B cell (primary cell): Measurements from ENCODE around the gene FABP6. TPM values are rescaled to one million over a fixed set of nuclear protein-coding genes. Genes with fewer than 3 reads are reported as not detected.
"Not testable (repeated sequence)": the region's sequence is repeated elsewhere in the genome, so short reads cannot be mapped to it uniquely, and the experiment has no call there.

ENCODE experiments used
- ATAC-seq: fragments of 200-7000 bp; cut with Tn5 transposase; one replicate; pipeline ENCODE4 v1.10.0; 2021; ENCODE audit warnings: low read depth, mild to moderate bottlenecking, moderate number of reproducible peaks, moderate library complexity
- CTCF ChIA-PET: fragments of 350-600 bp; sonication (Branson Sonifier 250); formaldehyde crosslinking; loops from one replicate; lab custom pipeline; 2021; ENCODE audit warnings: antibody characterized with exemption, inconsistent platforms; lab: Charles Lee
- POLR2A ChIA-PET: fragments of 350-600 bp; sonication (Branson Sonifier 250); formaldehyde crosslinking; loops from one replicate; lab custom pipeline; 2021; ENCODE audit warnings: antibody characterized with exemption; lab: Charles Lee
- DNase-seq: peaks from one replicate; pipeline ENCODE4 v3.0.0; 2013
- H2AFZ ChIP-seq: 2 replicates; pipeline ENCODE4 v1.6.1; 2012; ENCODE audit warnings: mild to moderate bottlenecking, low read depth, low read length; ENCODE audit not compliant: insufficient read depth, poor library complexity, severe bottlenecking
- H3K27ac ChIP-seq, 2 donors: 1 replicate in 1 of 2; 2 replicates in 1 of 2; pipeline ENCODE4 v1.5.1; 2012 to 2013; ENCODE audit warnings: low read length in 2 of 2, mild to moderate bottlenecking in 2 of 2, moderate library complexity in 1 of 2
- H3K27me3 ChIP-seq, 4 experiments: fragments of 200-600 bp in 1 of 4; sonication (generic) in 1 of 4; replicated peaks in 1 of 4; 1 replicate in 2 of 4; 2 replicates in 2 of 4; pipeline versions ENCODE4 v1.6.1 to v1.7.0; 2013 to 2016; ENCODE audit warnings: low read length in 3 of 4, mild to moderate bottlenecking in 2 of 4, mixed read lengths in 1 of 4, moderate library complexity in 1 of 4; ENCODE audit not compliant: insufficient read depth in 4 of 4, control insufficient read depth in 3 of 4; ENCODE audit errors: control extremely low read depth in 1 of 4
- H3K36me3 ChIP-seq, 2 experiments: replicated peaks in 1 of 2; 1 replicate in 1 of 2; 2 replicates in 1 of 2; pipeline versions ENCODE4 v1.6.1 to v1.7.1; 2013; ENCODE audit warnings: low read length in 1 of 2; ENCODE audit not compliant: insufficient read depth in 2 of 2, control insufficient read depth in 1 of 2; ENCODE audit errors: control extremely low read depth in 1 of 2, extremely low read depth in 1 of 2
- H3K4me1 ChIP-seq, 2 donors: fragments of 200-600 bp in 1 of 2; sonication (generic) in 1 of 2; 1 replicate in 1 of 2; 2 replicates in 1 of 2; pipeline versions ENCODE4 v1.5.1 to v1.6.1; 2013 to 2017; ENCODE audit warnings: low read length in 2 of 2; ENCODE audit not compliant: control insufficient read depth in 2 of 2, insufficient read depth in 2 of 2
- H3K4me2 ChIP-seq: replicated peaks from 2 replicates; pipeline ENCODE3; 2012; ENCODE audit warnings: mild to moderate bottlenecking, low read depth, low read length; ENCODE audit not compliant: poor library complexity, severe bottlenecking
- H3K4me3 ChIP-seq, 5 experiments: fragments of 200-600 bp in 1 of 5; sonication (generic) in 1 of 5; 1 replicate in 3 of 5; 2 replicates in 2 of 5; pipeline versions ENCODE4 v1.5.1 to v1.7.0; 2011 to 2016; ENCODE audit warnings: low read length in 4 of 5, mild to moderate bottlenecking in 4 of 5, low read depth in 2 of 5, control low read depth in 1 of 5, moderate library complexity in 1 of 5; ENCODE audit not compliant: insufficient read depth in 1 of 5; ENCODE audit errors: control extremely low read depth in 1 of 5, extremely low read depth in 1 of 5
- H3K79me2 ChIP-seq: fragments of 200-600 bp; sonication (generic); one replicate; pipeline ENCODE4 v1.6.0; 2016; ENCODE audit warnings: low read length; ENCODE audit not compliant: control insufficient read depth, insufficient read depth
- H3K9ac ChIP-seq: fragments of 200-600 bp; sonication (generic); 2 replicates; pipeline ENCODE4 v1.6.1; 2017; ENCODE audit warnings: mild to moderate bottlenecking, low read length, moderate library complexity
- H3K9me3 ChIP-seq, 3 donors: one replicate each; pipeline versions ENCODE4 v1.6.1 to v1.7.1; 2013; ENCODE audit warnings: low read length in 2 of 3; ENCODE audit not compliant: control insufficient read depth in 2 of 3, insufficient read depth in 1 of 3; ENCODE audit errors: control extremely low read depth in 1 of 3
- H4K20me1 ChIP-seq: 2 replicates; pipeline ENCODE4 v1.6.0; 2012; ENCODE audit warnings: mild to moderate bottlenecking, low read length; ENCODE audit not compliant: insufficient read depth, control insufficient read depth, poor library complexity, severe bottlenecking
- H3K27ac Mint-ChIP-seq: one replicate; pipeline ENCODE4 v1.8.0; 2021; ENCODE audit warnings: mixed read lengths
- H3K27me3 Mint-ChIP-seq: one replicate; pipeline ENCODE4 v1.8.0; 2021; ENCODE audit warnings: mixed read lengths
- H3K4me1 Mint-ChIP-seq: one replicate; pipeline ENCODE4 v1.8.0; 2021; ENCODE audit warnings: mixed read lengths
- H3K4me3 Mint-ChIP-seq: one replicate; pipeline ENCODE4 v1.8.0; 2021; ENCODE audit warnings: mixed read lengths
- H3K9me3 Mint-ChIP-seq: one replicate; pipeline ENCODE4 v1.8.0; 2022; ENCODE audit warnings: mixed read lengths; ENCODE audit not compliant: insufficient read depth
- CTCF ChIP-seq: fragments of 200-600 bp; IDR thresholded peaks from one replicate; pipeline ENCODE4 v1.8.0; 2022; ENCODE audit warnings: antibody characterized with exemption, mild to moderate bottlenecking
- EZH2 ChIP-seq: IDR thresholded peaks from 2 replicates; pipeline ENCODE4 v1.6.1; 2012; ENCODE audit warnings: borderline replicate concordance, low read depth, mild to moderate bottlenecking, moderate library complexity, low read length; ENCODE audit not compliant: insufficient read depth, poor library complexity, severe bottlenecking
- WGBS: methylation state at CpG from one replicate; pipeline ENCODE4 v1.1.5; 2013; ENCODE audit warnings: missing lambda C conversion rate; ENCODE audit not compliant: insufficient coverage; 5-methylcytosine and 5-hydroxymethylcytosine counted together
- intact Hi-C: fragments of 100-400 bp; cut with micrococcal nuclease; formaldehyde crosslinking; loops from one replicate; pipeline ENCODE4 v1.10.0; 2022
- polyA plus RNA-seq: library from polyadenylated mRNA; depleted of rRNA; stranded (reverse); fragments of >200 nt; gene quantifications from 2 replicates; pipeline ENCODE4 v1.2.3, GENCODE V29; 2012
- total RNA-seq, 2 donors: library from RNA; stranded (reverse); fragments of 120-200 nt in 1 of 2; gene quantifications; 1 replicate in 1 of 2; 2 replicates in 1 of 2; pipeline versions ENCODE4 v1.2.3 to v1.2.4, GENCODE V29; 2013 to 2022

Gene FABP6
- total and polyA plus RNA-seq, 2 donors (not counting 1 experiment from before 2014, with no cell fraction given), result not detected

GRCh38 chr5:160245506-160246086 lies 16.3 kb downstream of the FABP6 start:
- H3K9ac ChIP-seq, result no peak overlapping the region
- POLR2A ChIA-PET, result no interaction called here
- no peaks in the 10 kb centered on the region for H3K27me3 ChIP-seq
- ATAC-seq (no peak), DNase-seq (no peak)
- no peak overlapping the region for H3K4me3 ChIP-seq
- Mint-ChIP-seq H3K9me3 (no peaks in the 10 kb centered on the region), H3K4me3 (no peak overlapping the region), H3K27ac (no peak overlapping the region), H3K27me3 (peaks cover 5% of the 10 kb centered on the region), H3K4me1 (no peaks in the 10 kb centered on the region)
- H3K9me3 ChIP-seq, result no peaks in the 10 kb centered on the region
- no peaks in the 10 kb centered on the region for H3K36me3 ChIP-seq
- no peak overlapping the region for H3K4me2 ChIP-seq
- TF ChIP-seq EZH2 (no peak), CTCF (no peak)
- H3K27ac ChIP-seq, result no peak overlapping the region
- no peak overlapping the region for H2AFZ ChIP-seq
- 96% methylated on average over 9 of the region's 9 CpGs for WGBS
- H3K79me2 ChIP-seq, result no peaks in the 10 kb centered on the region
- H4K20me1 ChIP-seq, result no peaks in the 10 kb centered on the region
- CTCF ChIA-PET, result no interaction called here
- intact Hi-C loops, result no loop called here
- H3K4me1 ChIP-seq, result no peaks in the 10 kb centered on the region

- CTCF ChIA-PET, H4K20me1 ChIP-seq, H3K9me3 Mint-ChIP-seq, H3K79me2 ChIP-seq, H3K4me1 ChIP-seq, H3K27me3 ChIP-seq, H3K27me3 Mint-ChIP-seq, H2AFZ ChIP-seq, H3K9me3 ChIP-seq, H3K27ac ChIP-seq, H3K36me3 ChIP-seq, H3K27ac Mint-ChIP-seq, DNase-seq, POLR2A ChIA-PET, H3K9ac ChIP-seq, H3K4me3 Mint-ChIP-seq, intact Hi-C loops, ATAC-seq, H3K4me1 Mint-ChIP-seq, H3K4me3 ChIP-seq, H3K4me2 ChIP-seq: not testable (repeated sequence)
- whole genome bisulfite sequencing, result no CpG with 5 or more reads among the region's 1 CpG
Observed at GRCh38 chr5:160249570-160249969, 20.3 kb downstream of the FABP6 start.
